ENCODE data around the gene TEX54.
A peak's percentile ranks its signal among the peaks of the same experiment; 100 is the strongest.

TEX54 gene

DNA sequence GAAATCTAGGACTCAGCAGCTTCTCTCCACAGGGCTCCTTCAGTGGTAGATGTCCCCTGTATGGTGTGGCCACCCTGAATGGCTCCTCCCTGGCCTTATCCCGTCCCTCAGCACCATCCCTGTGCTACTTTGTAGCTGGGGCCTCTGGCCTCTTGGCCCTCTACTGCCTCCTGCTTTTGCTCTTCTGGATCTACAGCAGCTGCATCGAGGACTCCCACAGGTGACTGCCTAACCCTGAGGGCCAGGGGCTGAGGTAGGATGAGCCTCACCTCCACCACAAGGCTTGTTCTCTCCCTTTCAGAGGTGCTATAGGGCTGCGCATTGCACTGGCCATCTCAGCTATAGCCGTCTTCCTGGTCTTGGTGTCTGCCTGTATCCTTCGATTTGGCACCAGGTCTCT is 43.6 kb downstream of the TEX54 start:
- no peak for DNase-seq (ENCODE audit: low read depth in 2 of 2)

DNA sequence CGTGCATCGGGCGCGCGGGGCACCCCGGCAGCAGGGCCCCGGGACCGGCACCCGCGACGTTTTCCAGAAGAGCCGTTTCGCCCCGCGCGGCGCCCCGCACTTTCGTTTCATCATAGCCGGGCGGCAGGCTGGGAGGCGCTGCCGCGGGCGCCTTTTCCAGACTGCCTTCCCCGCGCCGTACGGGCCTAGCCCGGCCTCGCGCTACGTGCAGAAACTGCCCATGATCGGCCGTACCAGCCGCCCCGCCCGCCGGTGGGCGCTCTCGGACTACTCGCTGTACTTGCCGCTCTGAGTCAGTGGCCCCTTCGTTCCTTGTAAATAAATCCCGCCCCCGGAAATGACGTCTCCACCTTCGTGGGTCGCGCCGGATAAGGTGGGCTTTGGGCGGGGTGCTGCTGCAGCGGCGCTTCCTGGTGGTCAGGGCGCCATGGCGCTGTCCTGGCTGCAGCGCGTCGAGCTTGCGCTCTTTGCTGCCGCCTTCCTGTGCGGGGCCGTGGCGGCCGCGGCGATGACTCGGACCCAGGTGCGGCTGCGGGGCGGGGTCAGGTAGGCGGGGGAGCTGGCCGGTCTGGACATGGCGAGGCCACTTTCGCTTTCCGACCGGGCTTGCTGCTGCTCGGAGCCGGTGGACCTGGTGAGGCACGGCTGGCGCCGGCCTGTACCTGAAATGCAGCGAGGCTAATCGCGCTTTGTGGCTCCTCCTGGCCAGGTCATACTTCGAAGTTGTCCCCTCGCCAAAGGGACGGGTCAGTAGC is 45.5 kb downstream of the TEX54 start, which contains the start of gene TMEM179B:
Gene TMEM179B (plus strand): TSS at position 398 of the 755 bp plus-strand sequence. CDS start 30 bp downstream, at position 428.
- peak; percentile 89 to 92 for DNase-seq (ENCODE audit: low read depth in 2 of 2)

DNA sequence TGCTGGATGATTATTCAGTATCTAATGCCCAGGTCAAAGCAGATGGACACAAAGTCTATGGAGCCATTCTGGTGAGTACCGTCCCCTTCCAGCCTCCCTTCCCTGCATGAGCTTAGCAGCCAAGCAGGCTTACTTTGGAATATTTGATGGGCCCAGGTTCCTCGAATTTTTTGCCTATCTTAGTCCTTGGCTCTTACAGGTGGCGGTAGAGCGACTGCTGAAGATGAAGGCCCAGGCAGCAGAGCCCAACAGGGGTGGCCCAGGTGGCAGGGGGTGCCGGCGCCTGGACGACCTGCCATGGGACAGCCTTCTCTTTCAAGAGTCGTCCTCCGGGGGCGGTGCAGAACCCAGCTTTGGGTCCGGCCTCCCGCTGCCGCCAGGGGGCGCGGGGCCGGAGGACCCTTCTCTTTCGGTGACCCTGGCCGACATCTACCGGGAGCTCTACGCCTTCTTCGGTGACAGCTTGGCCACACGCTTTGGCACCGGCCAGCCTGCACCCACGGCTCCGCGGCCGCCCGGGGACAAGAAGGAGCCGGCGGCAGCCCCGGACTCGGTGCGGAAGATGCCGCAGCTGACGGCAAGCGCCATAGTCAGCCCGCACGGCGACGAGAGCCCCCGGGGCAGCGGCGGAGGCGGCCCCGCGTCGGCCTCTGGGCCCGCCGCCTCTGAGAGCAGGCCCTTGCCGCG is 46.2 kb downstream of the TEX54 start:
- DNase-seq (ENCODE audit: low read depth in 2 of 2), result peak in 1 of 2 experiments; percentile 52

DNA sequence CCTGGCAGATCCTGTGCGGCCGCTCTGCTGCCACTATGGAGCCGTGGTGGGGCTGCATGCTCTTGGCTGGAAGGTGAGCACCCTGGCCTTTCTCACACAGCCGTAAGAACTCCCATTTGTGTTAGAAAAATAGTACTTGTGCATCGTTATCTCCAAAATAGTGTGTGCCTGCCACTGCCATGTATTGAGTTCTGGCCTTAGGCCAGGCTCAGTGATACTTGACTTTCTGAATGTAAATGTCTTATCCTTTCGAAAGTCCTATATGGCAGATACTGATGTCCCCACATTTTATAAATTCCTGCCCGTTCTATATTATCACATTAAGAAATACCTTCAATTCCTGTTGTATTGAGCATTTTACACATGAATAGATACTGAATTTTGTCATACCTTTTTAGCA is 49.9 kb downstream of the TEX54 start:
- no peak for DNase-seq (ENCODE audit: low read depth in 2 of 2)
